ENCODE data around the gene KREMEN2.

Gene KREMEN2

DNA sequence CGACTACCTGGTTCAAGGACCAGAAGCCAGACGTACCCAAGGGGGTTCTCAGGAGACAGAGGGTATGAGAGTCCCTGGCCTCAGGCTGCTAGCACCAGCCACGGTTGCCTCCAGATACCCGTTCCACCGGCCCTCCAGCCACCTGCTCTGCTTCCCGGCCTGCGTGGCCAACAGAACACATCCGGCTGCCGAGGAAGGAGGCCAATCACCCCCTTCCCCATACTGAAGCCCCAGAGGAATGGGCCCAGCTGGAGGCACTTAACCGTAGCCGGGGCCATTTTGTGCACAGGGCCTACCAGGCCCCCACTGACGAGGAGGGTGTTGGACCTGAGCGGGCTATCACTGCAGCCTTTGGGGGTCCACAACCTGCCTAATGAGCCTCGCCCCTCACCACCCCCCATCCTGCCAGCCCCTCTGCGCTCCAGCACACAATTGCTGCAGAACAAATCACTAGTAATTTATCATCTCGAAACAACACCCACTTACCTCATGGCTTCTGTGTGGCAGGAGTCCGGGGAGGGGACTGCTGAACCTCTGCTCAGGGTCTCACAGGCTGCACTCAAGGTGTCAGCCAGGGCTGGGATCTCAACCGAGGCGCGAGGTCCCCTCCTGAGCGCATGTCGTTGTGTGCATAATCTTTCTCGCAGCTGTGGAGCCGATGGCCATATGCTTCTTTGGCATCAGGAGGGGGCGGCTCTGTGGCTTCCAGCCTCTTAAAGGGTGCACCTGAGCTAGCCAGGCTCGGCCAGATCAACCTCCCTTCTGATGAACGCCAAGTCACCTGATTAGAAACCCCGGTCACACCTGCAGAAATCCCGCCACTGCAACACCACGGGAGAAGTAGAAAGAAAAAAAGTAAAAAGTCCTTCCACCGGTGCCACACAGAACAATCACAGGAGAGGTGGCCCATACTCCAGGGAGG, 10.1 kb upstream of the KREMEN2 start:
- DNase-seq: no peak
- Mint-ChIP-seq H3K27me3 (ENCODE audit: low read depth, poor library complexity) (peaks cover 4% of the 10 kb centered on the region), H3K4me1 (peaks cover 27% of the 10 kb centered on the region), H3K9me3 (no peaks in the 10 kb centered on the region), H3K36me3 (ENCODE audit: low read depth) (no peaks in the 10 kb centered on the region), H3K4me3 (no peak overlapping the region), H3K27ac (peak overlapping the region; percentile 54)
- no peak for TF ChIP-seq CTCF (IDR thresholded peaks at IDR 0.05)

GRCh38 chr16:2954656-2955381, 9.3 kb upstream of the KREMEN2 start:
- no peak for TF ChIP-seq CTCF (IDR thresholded peaks at IDR 0.05)
- no peak for DNase-seq
- Mint-ChIP-seq H3K27ac (no peak overlapping the region), H3K9me3 (no peaks in the 10 kb centered on the region), H3K4me3 (no peak overlapping the region), H3K27me3 (ENCODE audit: low read depth, poor library complexity) (peaks cover 12% of the 10 kb centered on the region), H3K36me3 (ENCODE audit: low read depth) (no peaks in the 10 kb centered on the region), H3K4me1 (peaks cover 27% of the 10 kb centered on the region)

DNA sequence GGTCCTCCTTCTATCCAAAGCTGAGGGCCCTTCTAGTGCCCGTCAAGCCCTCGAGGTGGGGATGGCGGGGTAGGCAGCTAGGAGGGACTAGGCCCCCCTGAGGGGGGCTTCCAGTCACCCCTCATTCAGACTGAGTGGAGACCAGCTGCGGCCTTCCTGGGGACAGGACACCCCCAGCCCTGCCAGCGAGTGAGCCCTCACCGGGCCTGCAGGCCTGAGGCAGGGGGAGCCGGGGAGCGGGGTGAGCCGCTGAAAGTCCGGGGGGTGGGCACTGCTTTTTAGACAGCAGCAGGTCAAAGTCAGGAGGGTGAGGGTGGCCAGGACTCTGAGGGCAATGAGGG, 8.7 kb upstream of the KREMEN2 start:
- Mint-ChIP-seq H3K27me3 (ENCODE audit: low read depth, poor library complexity) (peaks cover 12% of the 10 kb centered on the region), H3K36me3 (ENCODE audit: low read depth) (no peaks in the 10 kb centered on the region), H3K4me1 (peaks cover 27% of the 10 kb centered on the region), H3K27ac (no peak overlapping the region), H3K9me3 (no peaks in the 10 kb centered on the region), H3K4me3 (no peak overlapping the region)
- DNase-seq: no peak
- no peak for TF ChIP-seq CTCF (IDR thresholded peaks at IDR 0.05)

DNA sequence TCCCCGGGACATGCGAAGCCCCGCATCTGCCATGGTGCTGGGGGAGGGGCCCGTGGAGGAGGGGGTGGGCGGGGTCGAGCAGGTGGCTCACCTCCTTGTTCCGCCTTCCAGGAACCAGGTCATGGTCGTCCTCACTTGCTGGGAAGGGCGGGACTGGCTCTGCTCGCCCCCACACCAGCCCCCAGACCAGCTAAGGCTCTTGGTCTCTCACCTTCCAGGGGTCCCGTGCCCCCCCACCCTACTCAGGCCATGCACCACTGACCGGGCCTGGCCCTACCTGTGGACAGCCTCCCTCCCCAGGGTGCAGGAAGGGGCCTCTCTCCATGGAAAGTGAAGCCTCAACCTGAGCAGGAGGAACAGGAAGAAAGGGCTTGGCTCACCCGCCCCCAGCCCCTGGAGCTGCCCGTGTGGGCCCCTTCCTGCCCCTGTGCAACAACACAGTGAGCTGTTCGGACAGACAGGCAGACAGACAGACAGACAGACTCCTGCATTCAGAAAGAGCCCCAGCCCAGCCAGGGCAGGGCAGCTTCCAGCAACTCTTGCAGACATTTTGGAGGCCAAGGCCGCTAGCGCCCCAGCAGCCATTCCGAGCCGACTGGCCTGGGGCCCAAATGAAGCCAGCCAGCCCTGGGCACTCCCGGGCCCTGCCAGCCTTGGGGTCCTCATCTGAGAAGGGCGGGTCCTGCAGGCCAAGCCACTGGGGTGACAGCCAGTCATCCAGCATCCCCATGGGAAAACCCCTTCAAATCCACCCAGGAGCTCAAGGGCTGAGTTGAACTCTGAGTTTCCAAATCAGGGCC, 8.1 kb upstream of the KREMEN2 start:
- no peaks in the 10 kb centered on the region for H3K36me3 Mint-ChIP-seq (ENCODE audit: low read depth)
- H3K4me3 Mint-ChIP-seq: no peak overlapping the region
- H3K27me3 Mint-ChIP-seq (ENCODE audit: low read depth, poor library complexity): peaks cover 12% of the 10 kb centered on the region
- no peak for DNase-seq
- no peaks in the 10 kb centered on the region for H3K9me3 Mint-ChIP-seq
- peaks cover 21% of the 10 kb centered on the region for H3K4me1 Mint-ChIP-seq
- no peak overlapping the region for H3K27ac Mint-ChIP-seq
- no peak for TF ChIP-seq CTCF (IDR thresholded peaks at IDR 0.05)

DNA sequence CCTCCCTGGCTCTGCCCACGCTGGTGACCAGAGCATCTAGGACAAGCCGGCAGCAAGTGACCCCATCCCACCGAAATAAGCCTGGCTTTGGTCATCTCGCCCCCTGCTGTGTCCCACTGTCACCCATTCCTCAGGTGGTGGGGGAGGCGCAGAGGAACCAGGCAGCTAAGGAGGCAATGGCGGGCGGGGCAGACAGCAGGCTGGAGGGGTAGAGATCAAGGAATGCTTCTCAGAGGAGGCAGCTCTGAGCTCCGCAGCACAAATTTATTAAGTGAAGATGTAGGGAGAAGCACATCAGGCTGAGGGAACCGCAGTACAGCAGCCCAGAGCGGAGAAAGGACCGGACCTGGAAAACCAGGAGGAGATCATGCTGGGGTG, 7.5 kb upstream of the KREMEN2 start:
- no peak overlapping the region for H3K4me3 Mint-ChIP-seq
- no peaks in the 10 kb centered on the region for H3K36me3 Mint-ChIP-seq (ENCODE audit: low read depth)
- H3K27ac Mint-ChIP-seq: no peak overlapping the region
- peaks cover 18% of the 10 kb centered on the region for H3K4me1 Mint-ChIP-seq
- H3K9me3 Mint-ChIP-seq: no peaks in the 10 kb centered on the region
- DNase-seq: no peak
- TF ChIP-seq CTCF (IDR thresholded peaks at IDR 0.05): no peak
- peaks cover 12% of the 10 kb centered on the region for H3K27me3 Mint-ChIP-seq (ENCODE audit: low read depth, poor library complexity)

All from nephron progenitor cell (in vitro differentiated cells).